ENCODE measurements around the gene KLC1. TPM values are rescaled to one million over a fixed set of nuclear protein-coding genes. Genes with fewer than 3 reads are reported as not detected.
A peak's percentile ranks its signal among the peaks of the same experiment; 100 is the strongest.

KLC1 gene
- total RNA-seq, 1 donor from 2014 or later: 171 TPM

GRCh38 chr14:103724116-103724515 lies 95.1 kb downstream of the KLC1 start:
- DNase-seq (no peak), ATAC-seq (no peak)
- intact Hi-C loops (cut with DNase I): no loop called here
- no peaks in the 10 kb centered on the region for H3K27me3 ChIP-seq (ENCODE audit: low read depth)
- H3K4me1 ChIP-seq: peaks cover 29% of the 10 kb centered on the region
- peak overlapping the region; percentile 58 for H3K27ac ChIP-seq
- TF ChIP-seq, protein P1, sequence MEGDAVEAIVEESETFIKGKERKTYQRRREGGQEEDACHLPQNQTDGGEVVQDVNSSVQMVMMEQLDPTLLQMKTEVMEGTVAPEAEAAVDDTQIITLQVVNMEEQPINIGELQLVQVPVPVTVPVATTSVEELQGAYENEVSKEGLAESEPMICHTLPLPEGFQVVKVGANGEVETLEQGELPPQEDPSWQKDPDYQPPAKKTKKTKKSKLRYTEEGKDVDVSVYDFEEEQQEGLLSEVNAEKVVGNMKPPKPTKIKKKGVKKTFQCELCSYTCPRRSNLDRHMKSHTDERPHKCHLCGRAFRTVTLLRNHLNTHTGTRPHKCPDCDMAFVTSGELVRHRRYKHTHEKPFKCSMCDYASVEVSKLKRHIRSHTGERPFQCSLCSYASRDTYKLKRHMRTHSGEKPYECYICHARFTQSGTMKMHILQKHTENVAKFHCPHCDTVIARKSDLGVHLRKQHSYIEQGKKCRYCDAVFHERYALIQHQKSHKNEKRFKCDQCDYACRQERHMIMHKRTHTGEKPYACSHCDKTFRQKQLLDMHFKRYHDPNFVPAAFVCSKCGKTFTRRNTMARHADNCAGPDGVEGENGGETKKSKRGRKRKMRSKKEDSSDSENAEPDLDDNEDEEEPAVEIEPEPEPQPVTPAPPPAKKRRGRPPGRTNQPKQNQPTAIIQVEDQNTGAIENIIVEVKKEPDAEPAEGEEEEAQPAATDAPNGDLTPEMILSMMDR (IDR thresholded peaks at IDR 0.05): no peak
- no peaks in the 10 kb centered on the region for H3K9me3 ChIP-seq
- no peak overlapping the region for H3K4me3 ChIP-seq
- peaks cover 25% of the 10 kb centered on the region for H3K36me3 ChIP-seq

DNA sequence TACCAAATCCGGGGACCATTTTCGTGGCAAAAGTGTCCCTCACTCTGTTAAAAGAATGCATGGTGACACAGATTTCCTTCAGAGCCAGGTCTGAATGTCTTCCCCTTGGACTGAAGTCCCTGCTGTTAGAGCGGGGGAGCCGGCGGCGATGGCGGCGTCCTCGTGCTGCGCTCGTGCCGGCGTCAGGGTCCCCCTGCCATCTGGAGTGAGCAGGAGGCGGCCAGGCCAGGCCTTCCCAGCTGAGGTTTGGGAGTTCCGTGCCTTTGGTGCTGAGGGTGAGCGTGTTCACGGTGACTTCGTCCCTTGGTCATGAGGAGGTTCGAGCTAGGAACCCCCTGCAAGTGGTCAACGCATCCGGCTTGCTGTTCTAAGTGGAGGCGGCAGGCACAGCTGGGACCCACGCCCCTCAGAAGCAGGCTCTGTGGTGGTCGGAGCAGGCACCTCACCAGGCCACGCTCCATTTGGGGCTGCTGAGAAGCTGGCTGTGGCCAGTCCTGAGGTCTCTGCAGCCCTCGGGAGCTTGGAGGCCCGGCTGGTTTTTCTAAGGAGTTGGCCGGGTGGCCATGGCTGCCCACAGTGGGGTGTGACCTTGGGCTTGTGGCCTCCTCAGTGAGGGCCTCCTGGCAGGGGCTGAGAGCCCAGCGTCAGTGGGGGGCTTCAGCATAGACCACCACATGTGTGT lies 96.1 kb downstream of the KLC1 start:
- DNase-seq (no peak), ATAC-seq (no peak)
- Histone ChIP-seq H3K4me1 (peaks cover 29% of the 10 kb centered on the region), H3K27me3 (ENCODE audit: low read depth) (no peaks in the 10 kb centered on the region), H3K9me3 (no peaks in the 10 kb centered on the region), H3K4me3 (no peak overlapping the region), H3K36me3 (peaks cover 36% of the 10 kb centered on the region), H3K27ac (no peak overlapping the region)
- TF ChIP-seq, protein P1 (IDR thresholded peaks at IDR 0.05): no peak
- intact Hi-C loops (cut with DNase I): no loop called here

DNA sequence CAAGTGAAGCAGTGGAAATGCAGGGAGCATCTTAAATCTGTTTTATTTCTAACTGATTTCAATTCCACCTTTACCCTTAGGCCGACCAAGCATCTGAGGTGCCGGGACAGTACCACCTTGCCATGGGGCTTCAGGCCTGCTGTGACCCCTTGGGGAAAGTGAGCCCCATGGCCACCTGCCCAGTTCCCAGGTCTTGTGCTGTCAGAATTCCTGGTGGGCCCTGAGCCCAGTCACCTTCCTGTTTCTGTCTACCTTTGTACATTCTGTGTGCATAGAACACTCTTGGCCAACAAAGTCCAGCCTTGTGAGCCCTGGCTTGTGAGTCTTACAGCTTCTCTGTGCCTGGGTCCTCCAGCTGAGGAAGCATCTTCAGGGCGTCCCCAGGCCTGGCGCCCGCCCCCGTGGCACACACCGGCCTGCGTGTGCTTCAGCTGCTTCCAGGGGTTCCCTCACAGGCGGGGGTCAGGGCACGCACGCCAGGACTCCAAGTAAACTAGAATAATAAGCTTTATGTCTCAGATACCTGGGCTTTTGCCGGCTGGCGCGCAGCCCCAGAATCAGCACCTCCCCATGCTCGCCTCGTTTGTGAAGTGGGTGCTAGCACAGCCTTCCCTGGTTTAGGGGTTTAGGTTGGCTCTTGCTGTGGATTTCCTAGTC lies 96.9 kb downstream of the KLC1 start:
- DNase-seq (no peak), ATAC-seq (no peak)
- H3K27ac ChIP-seq: no peak overlapping the region
- intact Hi-C loops (cut with DNase I): no loop called here
- H3K4me3 ChIP-seq: no peak overlapping the region
- peaks cover 43% of the 10 kb centered on the region for H3K36me3 ChIP-seq
- no peaks in the 10 kb centered on the region for H3K27me3 ChIP-seq (ENCODE audit: low read depth)
- H3K4me1 ChIP-seq: peaks cover 29% of the 10 kb centered on the region
- no peaks in the 10 kb centered on the region for H3K9me3 ChIP-seq
- TF ChIP-seq, protein P1 (IDR thresholded peaks at IDR 0.05): no peak

DNA sequence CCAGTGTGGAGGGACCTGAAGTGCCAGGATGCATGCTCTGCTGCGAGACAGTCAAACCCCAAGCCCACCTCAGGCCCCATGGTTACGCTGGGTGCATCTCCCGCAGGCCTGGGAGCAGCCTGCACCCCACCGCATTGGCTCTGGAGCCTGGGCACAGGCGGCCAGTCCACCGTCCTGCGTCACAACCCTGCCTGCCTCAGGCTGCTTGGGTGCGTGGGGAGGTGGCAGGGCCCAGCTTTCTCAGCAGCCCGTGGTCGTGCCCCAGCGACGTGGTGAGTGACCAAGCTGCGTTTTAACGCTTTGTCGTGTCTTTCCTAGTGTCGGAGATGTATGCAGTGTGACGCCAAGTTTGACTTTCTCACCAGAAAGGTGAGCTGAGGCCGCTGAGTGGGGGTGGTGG lies 97.5 kb downstream of the KLC1 start:
- Histone ChIP-seq H3K27ac (no peak overlapping the region), H3K9me3 (no peaks in the 10 kb centered on the region), H3K27me3 (ENCODE audit: low read depth) (no peaks in the 10 kb centered on the region), H3K4me3 (no peak overlapping the region), H3K36me3 (peaks cover 46% of the 10 kb centered on the region), H3K4me1 (peaks cover 29% of the 10 kb centered on the region)
- no peak for DNase-seq
- intact Hi-C loops (cut with DNase I): no loop called here
- ATAC-seq: no peak
- TF ChIP-seq, protein P1 (IDR thresholded peaks at IDR 0.05): no peak

DNA sequence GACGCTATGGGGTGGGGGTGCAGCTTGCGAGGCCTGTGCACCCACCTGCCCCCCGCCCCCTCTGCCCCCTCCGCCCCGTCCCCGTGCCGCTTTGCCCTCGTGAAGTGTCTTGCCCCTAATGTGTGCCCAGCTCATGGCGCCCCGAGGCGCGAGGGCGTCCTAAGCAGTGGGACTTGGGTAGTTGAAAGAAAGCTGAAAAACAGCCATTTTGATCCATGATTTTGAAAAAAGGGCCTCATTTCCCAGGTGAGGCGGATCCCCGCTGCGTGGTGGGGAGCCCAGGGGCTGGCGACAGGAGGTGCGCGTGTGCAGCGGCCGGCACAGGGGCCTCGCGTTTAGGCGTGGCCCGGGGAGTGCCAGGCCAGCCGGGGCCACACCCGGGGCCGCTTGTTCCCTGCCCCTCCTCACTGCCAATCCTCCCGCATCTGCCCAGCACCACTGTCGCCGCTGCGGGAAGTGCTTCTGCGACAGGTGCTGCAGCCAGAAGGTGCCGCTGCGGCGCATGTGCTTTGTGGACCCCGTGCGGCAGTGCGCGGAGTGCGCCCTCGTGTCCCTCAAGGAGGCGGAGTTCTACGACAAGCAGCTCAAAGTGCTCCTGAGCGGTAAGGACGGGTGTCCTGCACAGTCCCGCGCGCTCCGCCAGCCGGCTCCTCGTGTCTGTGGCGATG lies 98.4 kb downstream of the KLC1 start:
- Histone ChIP-seq H3K27me3 (ENCODE audit: low read depth) (no peaks in the 10 kb centered on the region), H3K9me3 (no peaks in the 10 kb centered on the region), H3K36me3 (peaks cover 55% of the 10 kb centered on the region), H3K4me3 (no peak overlapping the region), H3K4me1 (peaks cover 29% of the 10 kb centered on the region), H3K27ac (no peak overlapping the region)
- ATAC-seq (peak; percentile 69 to 71), DNase-seq (peak; percentile 74)
- TF ChIP-seq, protein P1 (IDR thresholded peaks at IDR 0.05): peak; percentile 26
- intact Hi-C loops (cut with DNase I): no loop called here

Measured in lower lobe of right lung (tissue), 2 donors.